NCI-H524 (cell line): Measurements from ENCODE around the gene NECTIN2.
"Not testable (repeated sequence)": the region's sequence is repeated elsewhere in the genome, so short reads cannot be mapped to it uniquely, and the experiment has no call there.

ENCODE experiments used
- DNase-seq, 2 experiments: peaks; one replicate each; lab custom pipeline; 2025; lab: John Stamatoyannopoulos, UW

NECTIN2 gene

GRCh38 chr19:44851427-44851826 is 5.3 kb downstream of the NECTIN2 start:
- DNase-seq = no peak

GRCh38 chr19:44855606-44856005 is 9.5 kb downstream of the NECTIN2 start:
- DNase-seq = no peak

- no peak for DNase-seq
These were observed 10.5 kb downstream of the NECTIN2 start for GRCh38 chr19:44856421-44857083.

GRCh38 chr19:44857837-44858236 is 11.7 kb downstream of the NECTIN2 start:
- DNase-seq = no peak

GRCh38 chr19:44861576-44861975 is 15.5 kb downstream of the NECTIN2 start:
- DNase-seq = not testable (repeated sequence)

- DNase-seq = no peak
These were observed 17.9 kb downstream of the NECTIN2 start for GRCh38 chr19:44863990-44864389.

GRCh38 chr19:44865196-44865767 is 19.2 kb downstream of the NECTIN2 start:
- DNase-seq = no peak

- no peak for DNase-seq
These were observed 20.6 kb downstream of the NECTIN2 start for GRCh38 chr19:44866664-44867063.

GRCh38 chr19:44867578-44867977 is 21.5 kb downstream of the NECTIN2 start:
- DNase-seq = no peak

GRCh38 chr19:44869733-44870470 is 23.8 kb downstream of the NECTIN2 start:
- no peak for DNase-seq

GRCh38 chr19:44871809-44872208 is 25.7 kb downstream of the NECTIN2 start:
- DNase-seq = no peak

- no peak for DNase-seq
These were observed 26.6 kb downstream of the NECTIN2 start for GRCh38 chr19:44872661-44873060.

- DNase-seq = no peak
These were observed 28.2 kb downstream of the NECTIN2 start for GRCh38 chr19:44874317-44874716.

- no peak for DNase-seq
These were observed 29.8 kb downstream of the NECTIN2 start for GRCh38 chr19:44875666-44876451.

- peak in 1 of 2 experiments; percentile 23 for DNase-seq
These were observed 30.9 kb downstream of the NECTIN2 start for GRCh38 chr19:44876930-44877535.

- no peak for DNase-seq
These were observed 32.2 kb downstream of the NECTIN2 start for GRCh38 chr19:44878120-44878865.

GRCh38 chr19:44879309-44880065 is 33.4 kb downstream of the NECTIN2 start:
- no peak for DNase-seq

- no peak for DNase-seq
These were observed 36.0 kb downstream of the NECTIN2 start for GRCh38 chr19:44882063-44882462.

- DNase-seq = not testable (repeated sequence)
These were observed 36.7 kb downstream of the NECTIN2 start for GRCh38 chr19:44882619-44883397.

GRCh38 chr19:44883922-44884321 is 37.8 kb downstream of the NECTIN2 start:
- DNase-seq = no peak
